GM23338 (cell line): ENCODE results near the gene SIDT2. TPM values are rescaled to one million over a fixed set of nuclear protein-coding genes. Genes with fewer than 3 reads are reported as not detected.

Source experiments
- ATAC-seq: fragments of 200-7000 bp; cut with Tn5 transposase; 3 replicates; pipeline ENCODE4 v1.9.1; 2020
- DNase-seq: peaks from one replicate; pipeline ENCODE4 v3.0.0-alpha.2; 2015; ENCODE audit warnings: low spot score
- H2AFZ ChIP-seq: fragments of 200-600 bp; sonication (generic); 2 replicates; pipeline ENCODE4 v1.8.0; 2016; ENCODE audit warnings: antibody characterized with exemption, mild to moderate bottlenecking, moderate library complexity
- H3F3A ChIP-seq: fragments of 200-600 bp; sonication (generic); replicated peaks from 2 replicates; pipeline ENCODE4 v1.8.0; 2017; ENCODE audit warnings: antibody characterized with exemption, mixed run types, low read depth
- H3K27ac ChIP-seq: fragments of 200-600 bp; sonication (generic); 2 replicates; pipeline ENCODE4 v1.6.1; 2016; ENCODE audit warnings: low read depth
- H3K27me3 ChIP-seq: fragments of 200-600 bp; sonication (generic); 2 replicates; pipeline ENCODE4 v1.8.0; 2016; ENCODE audit warnings: mild to moderate bottlenecking, mixed run types, moderate library complexity; ENCODE audit not compliant: insufficient read depth
- H3K36me3 ChIP-seq: fragments of 200-600 bp; sonication (generic); 2 replicates; pipeline ENCODE4 v1.8.0; 2016; ENCODE audit warnings: mild to moderate bottlenecking; ENCODE audit not compliant: insufficient read depth
- H3K4me1 ChIP-seq: fragments of 200-600 bp; sonication (generic); 2 replicates; pipeline ENCODE4 v1.8.0; 2016; ENCODE audit warnings: mild to moderate bottlenecking, moderate library complexity; ENCODE audit not compliant: insufficient read depth
- H3K4me2 ChIP-seq: fragments of 200-600 bp; sonication (generic); 2 replicates; pipeline ENCODE4 v1.7.1; 2017; ENCODE audit warnings: mixed run types
- H3K4me3 ChIP-seq: fragments of 200-600 bp; sonication (generic); 2 replicates; pipeline ENCODE4 v1.6.1; 2016; ENCODE audit warnings: mixed run types
- H3K79me2 ChIP-seq: fragments of 200-600 bp; sonication (generic); replicated peaks from 2 replicates; pipeline ENCODE4 v1.8.0; 2017; ENCODE audit warnings: mild to moderate bottlenecking; ENCODE audit not compliant: insufficient read depth
- H3K9me2 ChIP-seq: fragments of 200-600 bp; sonication (generic); 2 replicates; pipeline ENCODE4 v1.8.0; 2017; ENCODE audit not compliant: insufficient read depth
- H4K20me1 ChIP-seq: fragments of 200-600 bp; sonication (generic); replicated peaks from 2 replicates; pipeline ENCODE4 v1.8.0; 2017; ENCODE audit warnings: mild to moderate bottlenecking; ENCODE audit not compliant: insufficient read depth
- H3K27ac Mint-ChIP-seq: 2 replicates; pipeline ENCODE4 v1.8.0; 2020; ENCODE audit warnings: inconsistent platforms, mild to moderate bottlenecking, moderate library complexity, mixed read lengths
- H3K27me3 Mint-ChIP-seq: 3 replicates; pipeline ENCODE4 v1.8.0; 2022; ENCODE audit warnings: low read depth, mild to moderate bottlenecking, moderate library complexity, mixed read lengths, inconsistent platforms; ENCODE audit not compliant: insufficient read depth, poor library complexity
- H3K36me3 Mint-ChIP-seq: 3 replicates; pipeline ENCODE4 v1.8.0; 2021; ENCODE audit warnings: low read depth, mild to moderate bottlenecking, inconsistent platforms, moderate library complexity, mixed read lengths
- H3K4me1 Mint-ChIP-seq: 3 replicates; pipeline ENCODE4 v1.8.0; 2020; ENCODE audit warnings: mild to moderate bottlenecking, inconsistent platforms, mixed read lengths
- H3K4me3 Mint-ChIP-seq: 3 replicates; pipeline ENCODE4 v1.8.0; 2021; ENCODE audit warnings: moderate library complexity, mild to moderate bottlenecking, inconsistent platforms, mixed read lengths
- H3K9me3 Mint-ChIP-seq: 3 replicates; pipeline ENCODE4 v1.8.0; 2020; ENCODE audit warnings: moderate library complexity, mild to moderate bottlenecking, inconsistent platforms, mixed read lengths
- CREB1 ChIP-seq: fragments of 250-450 bp; sonication (Bioruptor Pico); IDR thresholded peaks from 2 replicates; pipeline ENCODE4 v1.5.0; 2020; ENCODE audit warnings: low read depth, mild to moderate bottlenecking, moderate library complexity
- CTCF ChIP-seq, 2 experiments: fragments of 200-600 bp in 1 of 2; sonication (generic) in 1 of 2; conservative IDR thresholded peaks; 2 replicates each; pipeline versions ENCODE4 v1.5.1 to v1.6.1; 2016 to 2017; ENCODE audit warnings: antibody characterized with exemption in 2 of 2, low read depth in 2 of 2, mild to moderate bottlenecking in 2 of 2, moderate library complexity in 1 of 2
- ETS1 ChIP-seq: IDR thresholded peaks from 2 replicates; pipeline ENCODE4 v1.6.1; 2016; ENCODE audit warnings: antibody characterized with exemption
- EZH2 ChIP-seq: fragments of 200-600 bp; sonication (generic); IDR thresholded peaks from one replicate; pipeline ENCODE4 v1.8.0; 2017; ENCODE audit warnings: antibody characterized with exemption, mild to moderate bottlenecking, low read depth; ENCODE audit not compliant: unreplicated experiment
- JUNB ChIP-seq: IDR thresholded peaks from one replicate; pipeline ENCODE4 v1.6.1; 2016; ENCODE audit warnings: antibody characterized with exemption; ENCODE audit not compliant: unreplicated experiment
- NANOG ChIP-seq: IDR thresholded peaks from 2 replicates; pipeline ENCODE4 v1.6.1; 2016; ENCODE audit warnings: antibody characterized with exemption, borderline replicate concordance
- POLR2AphosphoS5 ChIP-seq: IDR thresholded peaks from 2 replicates; pipeline ENCODE4 v1.6.1; 2016; ENCODE audit warnings: antibody characterized with exemption, low read depth
- STAT1 ChIP-seq: IDR thresholded peaks from one replicate; pipeline ENCODE4 v1.6.1; 2016; ENCODE audit warnings: antibody characterized with exemption; ENCODE audit not compliant: unreplicated experiment
- ZNF114 ChIP-seq: fragments of 250-450 bp; sonication (Bioruptor Pico); IDR thresholded peaks from 2 replicates; pipeline ENCODE4 v1.5.0; 2020; ENCODE audit warnings: mild to moderate bottlenecking, moderate library complexity
- ZNF331 ChIP-seq: fragments of 250-450 bp; sonication (Bioruptor Pico); IDR thresholded peaks from 2 replicates; pipeline ENCODE4 v1.5.0; 2020; ENCODE audit warnings: low read depth, mild to moderate bottlenecking, moderate library complexity
- ZNF462 ChIP-seq: fragments of 250-450 bp; sonication (Bioruptor Pico); IDR thresholded peaks from 2 replicates; pipeline ENCODE4 v1.5.0; 2020; ENCODE audit warnings: mild to moderate bottlenecking, moderate library complexity
- polyA plus RNA-seq: library from polyadenylated mRNA; unstranded; fragments of >200 nt; fragmentation: Nextera tagmentation; extraction: Ambion mirVana; gene quantifications from 2 replicates; pipeline ENCODE4 v1.2.1, GENCODE V29; 2016
- total RNA-seq: library from RNA; depleted of rRNA; stranded (reverse); fragments of >200 nt; shearing (Covaris generic); gene quantifications from 2 replicates; pipeline ENCODE4 v1.2.3, GENCODE V29; 2014

Gene SIDT2
- total and polyA plus RNA-seq, 2 experiments from 2014 or later, result 7.5 to 12.1 TPM

- Histone ChIP-seq H2AFZ (no peak overlapping the region), H3K4me3 (no peak overlapping the region), H3K79me2 (no peaks in the 10 kb centered on the region), H3K36me3 (no peaks in the 10 kb centered on the region), H3K4me2 (no peak overlapping the region), H3F3A (peaks cover 11% of the 10 kb centered on the region), H4K20me1 (no peaks in the 10 kb centered on the region), H3K27me3 (no peaks in the 10 kb centered on the region), H3K27ac (no peak overlapping the region), H3K4me1 (peaks cover 12% of the 10 kb centered on the region), H3K9me2 (no peaks in the 10 kb centered on the region)
- Mint-ChIP-seq H3K36me3 (peaks cover 3% of the 10 kb centered on the region; the same call in 2 of the 3 replicates), H3K4me3 (no peak overlapping the region), H3K27me3 (peaks cover 19% of the 10 kb centered on the region), H3K27ac (no peak overlapping the region), H3K9me3 (no peaks in the 10 kb centered on the region; the same call in 2 of the 3 replicates), H3K4me1 (peaks cover 17% of the 10 kb centered on the region)
- ATAC-seq (no peak), DNase-seq (no peak)
- TF ChIP-seq POLR2AphosphoS5 (no peak), STAT1 (no peak), NANOG (no peak), CREB1 (no peak), JUNB (no peak), ZNF114 (CRISPR knock-in tag) (no peak), ZNF331 (CRISPR knock-in tag) (no peak), EZH2 (no peak), CTCF (conservative IDR thresholded peaks at IDR 0.05; ENCODE audit: low read depth in 2 of 2) (no peak), ETS1 (no peak), ZNF462 (CRISPR knock-in tag) (no peak)
These were observed 15.7 kb downstream of the SIDT2 start for GRCh38 chr11:117194267-117194666.
